ENCODE measurements around the gene DCC. TPM values are rescaled to one million over a fixed set of nuclear protein-coding genes. Genes with fewer than 3 reads are reported as not detected.

The DCC gene
- total RNA-seq, 1 experiment from 2014 or later: 1.7 TPM

DNA sequence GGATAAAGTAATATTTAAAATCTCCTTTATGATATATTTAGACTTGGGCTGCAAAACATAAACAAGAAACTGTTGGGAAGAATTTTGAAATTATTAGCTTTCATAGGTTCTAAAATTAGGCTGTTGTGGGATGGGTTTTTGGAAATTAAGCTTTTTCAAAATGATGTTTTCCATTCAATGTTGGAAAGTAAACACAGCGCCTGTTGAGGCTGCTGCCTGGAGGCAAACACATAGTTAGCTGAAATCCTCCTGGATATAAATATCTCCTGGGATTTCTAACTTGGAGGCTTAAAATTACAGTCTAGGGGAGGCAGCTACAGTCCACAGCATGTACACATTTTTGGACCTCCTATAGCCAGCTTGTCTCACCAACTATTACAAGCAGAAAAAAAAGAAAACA, 197.3 kb downstream of the DCC start:
- no peaks in the 10 kb centered on the region for H3K9me3 ChIP-seq (replicated peaks)
- no peak overlapping the region for H3K27ac ChIP-seq
- H3K27me3 ChIP-seq: no peaks in the 10 kb centered on the region
- no peak for DNase-seq
- H3K36me3 ChIP-seq: no peaks in the 10 kb centered on the region
- no peak overlapping the region for H3K4me3 ChIP-seq
- H3K4me1 ChIP-seq: no peaks in the 10 kb centered on the region; the same call in 1 of the 2 replicates

DNA sequence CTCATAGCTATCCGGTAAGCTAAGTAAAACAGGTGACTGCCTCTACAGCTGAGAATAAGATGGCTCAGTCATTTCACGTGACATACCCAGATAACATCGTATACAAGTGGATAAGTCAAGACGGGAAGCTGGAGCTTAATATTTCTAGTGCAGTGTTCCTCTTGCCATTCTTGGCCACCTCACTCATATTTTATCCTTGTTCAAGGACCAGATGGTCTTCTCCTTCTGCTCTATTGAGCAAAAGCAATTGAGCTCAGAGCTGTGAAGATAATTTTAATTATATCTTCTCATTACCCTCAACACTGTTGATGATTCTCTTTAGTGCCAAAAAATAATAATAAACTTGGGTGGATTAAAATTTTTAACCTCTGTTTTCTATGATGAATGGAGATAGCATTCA, 201.1 kb downstream of the DCC start:
- no peaks in the 10 kb centered on the region for H3K9me3 ChIP-seq (replicated peaks)
- H3K4me3 ChIP-seq: no peak overlapping the region
- no peaks in the 10 kb centered on the region for H3K36me3 ChIP-seq
- H3K27me3 ChIP-seq: no peaks in the 10 kb centered on the region
- no peak overlapping the region for H3K27ac ChIP-seq
- no peaks in the 10 kb centered on the region; the same call in 1 of the 2 replicates for H3K4me1 ChIP-seq
- no peak for DNase-seq

DNA sequence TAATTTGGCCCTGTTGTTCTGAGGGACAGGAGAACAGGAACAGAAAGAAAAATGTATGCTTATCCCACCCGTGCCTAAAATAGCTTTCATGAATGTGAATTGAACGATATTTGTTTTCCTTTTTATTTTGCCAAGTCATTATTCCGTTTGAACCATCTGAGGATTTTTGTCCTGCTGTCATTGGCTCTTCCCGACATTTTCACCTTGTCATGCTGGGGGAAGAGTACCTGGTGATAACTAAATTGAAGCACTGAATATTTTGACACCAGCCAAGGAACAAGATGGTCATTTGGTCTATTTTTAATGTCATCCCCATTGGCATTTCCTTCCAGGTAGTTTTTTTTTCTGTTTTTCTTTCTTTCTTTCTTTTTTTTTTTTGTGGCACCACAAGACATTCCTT, 204.1 kb downstream of the DCC start:
- H3K36me3 ChIP-seq: no peaks in the 10 kb centered on the region
- no peak overlapping the region for H3K27ac ChIP-seq
- H3K4me1 ChIP-seq: no peaks in the 10 kb centered on the region
- H3K9me3 ChIP-seq (replicated peaks): no peaks in the 10 kb centered on the region
- DNase-seq: no peak
- no peaks in the 10 kb centered on the region for H3K27me3 ChIP-seq
- no peak overlapping the region for H3K4me3 ChIP-seq

DNA sequence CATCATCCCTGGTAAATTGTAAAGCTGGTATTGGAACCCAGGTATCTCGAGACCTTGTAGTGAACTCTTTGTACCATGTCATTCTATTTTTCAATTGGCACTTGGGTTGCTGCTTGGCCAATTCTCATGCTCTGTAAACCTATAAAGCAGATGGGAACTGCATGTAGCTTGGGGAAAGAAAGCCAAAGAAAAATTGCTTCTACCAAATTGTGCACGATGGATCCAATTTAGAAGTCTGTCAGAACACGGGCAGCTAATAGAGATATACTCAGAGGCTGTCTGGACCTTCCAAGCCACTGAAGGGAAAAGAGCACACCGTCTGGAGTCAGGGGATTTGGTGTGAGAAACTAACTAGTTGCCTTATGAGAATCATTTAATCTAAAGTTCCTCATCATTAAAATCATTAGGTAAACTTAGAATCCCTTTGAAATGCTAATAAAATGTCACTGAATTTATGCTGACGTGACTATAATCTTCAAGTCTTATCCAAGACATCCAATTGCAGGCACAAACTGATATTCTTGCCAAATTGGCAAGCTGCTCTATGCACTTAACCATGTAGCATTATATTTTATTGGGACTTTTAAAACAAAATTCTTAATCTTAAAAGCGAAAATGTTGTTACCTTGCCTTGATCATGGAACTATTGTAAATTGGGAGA, 206.8 kb downstream of the DCC start:
- Histone ChIP-seq H3K4me1 (no peaks in the 10 kb centered on the region), H3K27me3 (no peaks in the 10 kb centered on the region), H3K4me3 (no peak overlapping the region), H3K36me3 (no peaks in the 10 kb centered on the region), H3K27ac (no peak overlapping the region), H3K9me3 (replicated peaks) (no peaks in the 10 kb centered on the region)
- DNase-seq: no peak

DNA sequence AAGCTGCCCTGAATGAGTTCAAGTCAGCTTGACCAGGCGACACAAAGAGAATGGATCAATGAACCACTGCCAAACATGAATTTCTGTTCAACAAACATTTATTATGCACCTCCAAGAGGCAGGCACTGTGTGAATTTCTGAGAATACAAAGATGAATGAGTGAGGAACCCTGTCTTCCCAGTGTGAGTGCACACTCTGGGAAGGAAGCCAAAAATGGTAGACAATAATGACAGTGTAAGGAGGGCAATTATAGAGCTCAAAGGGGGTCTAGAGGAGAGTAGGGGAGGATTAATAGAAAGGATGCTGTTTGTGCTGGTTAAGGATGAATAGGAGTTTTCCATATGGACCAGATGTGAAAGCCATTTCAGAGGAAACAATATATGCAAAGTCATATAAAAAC, 213.4 kb downstream of the DCC start:
- H3K27me3 ChIP-seq: no peaks in the 10 kb centered on the region
- no peaks in the 10 kb centered on the region for H3K4me1 ChIP-seq
- no peaks in the 10 kb centered on the region for H3K9me3 ChIP-seq (replicated peaks)
- peak in 1 of 2 experiments; percentile 17 for DNase-seq
- H3K36me3 ChIP-seq: no peaks in the 10 kb centered on the region
- no peak overlapping the region for H3K27ac ChIP-seq
- H3K4me3 ChIP-seq: no peak overlapping the region

DNA sequence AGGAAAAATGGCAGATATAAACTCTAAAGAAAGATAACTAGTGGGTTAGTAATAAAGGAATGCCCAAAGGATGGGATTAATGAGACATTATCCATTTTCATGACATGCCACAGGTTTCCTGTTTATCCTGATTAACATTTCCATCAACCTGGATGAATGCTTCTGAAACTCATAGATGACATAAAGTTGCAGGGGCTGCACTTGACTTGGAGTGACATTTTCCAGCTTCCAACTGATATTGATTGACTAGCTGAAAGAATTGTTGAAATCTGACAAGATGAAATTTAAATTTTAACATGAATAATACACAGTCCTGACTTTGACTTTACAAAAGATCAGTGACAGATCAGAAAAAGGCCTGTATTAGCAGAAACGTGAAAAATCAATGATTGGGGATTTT, 214.2 kb downstream of the DCC start:
- no peak for DNase-seq
- Histone ChIP-seq H3K36me3 (no peaks in the 10 kb centered on the region), H3K4me3 (no peak overlapping the region), H3K9me3 (replicated peaks) (no peaks in the 10 kb centered on the region), H3K27me3 (no peaks in the 10 kb centered on the region), H3K4me1 (no peaks in the 10 kb centered on the region), H3K27ac (no peak overlapping the region)

DNA sequence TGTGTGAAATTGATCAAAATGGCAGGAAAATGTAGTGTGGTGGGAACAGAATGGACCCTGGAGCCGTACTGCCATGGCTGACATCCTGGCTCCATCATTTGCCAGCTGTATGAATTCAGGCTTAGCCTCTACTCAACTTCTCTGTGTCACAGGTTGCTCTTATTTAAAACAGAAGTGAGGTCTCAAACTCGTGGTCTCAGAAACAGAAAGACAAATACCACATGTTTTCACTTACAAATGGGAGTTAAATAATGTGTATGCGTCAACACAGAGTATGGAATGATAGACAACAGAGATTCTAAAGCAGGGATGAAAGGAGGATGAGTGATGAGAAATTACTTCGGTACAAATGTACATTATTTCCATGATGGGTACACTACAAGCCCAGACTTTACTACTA, 227.4 kb downstream of the DCC start:
- H3K4me3 ChIP-seq: no peak overlapping the region
- no peak overlapping the region for H3K27ac ChIP-seq
- H3K27me3 ChIP-seq: no peaks in the 10 kb centered on the region
- H3K9me3 ChIP-seq (replicated peaks): no peaks in the 10 kb centered on the region
- H3K4me1 ChIP-seq: no peaks in the 10 kb centered on the region
- H3K36me3 ChIP-seq: no peaks in the 10 kb centered on the region
- no peak for DNase-seq

DNA sequence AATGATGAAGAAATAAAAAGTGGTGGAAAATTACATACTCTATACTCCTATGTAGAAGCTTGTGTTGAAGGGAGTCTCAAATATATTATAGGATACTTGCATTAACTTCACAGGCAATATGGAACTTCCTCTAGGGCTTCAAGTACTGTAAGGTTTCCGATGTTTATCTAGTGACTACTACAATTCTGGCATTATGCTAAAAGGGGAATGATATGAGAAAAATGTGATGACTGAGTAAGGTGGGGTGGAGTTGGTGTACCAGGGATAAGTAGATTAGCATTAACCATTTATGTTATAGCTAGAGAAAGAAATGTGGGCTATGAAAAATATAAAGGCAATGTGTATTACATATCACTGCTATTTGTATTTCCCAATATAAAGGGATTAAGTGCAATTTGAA, 229.5 kb downstream of the DCC start:
- no peak for DNase-seq
- H3K4me3 ChIP-seq: no peak overlapping the region
- H3K9me3 ChIP-seq (replicated peaks): no peaks in the 10 kb centered on the region
- H3K27me3 ChIP-seq: no peaks in the 10 kb centered on the region
- no peaks in the 10 kb centered on the region for H3K36me3 ChIP-seq
- H3K27ac ChIP-seq: no peak overlapping the region
- no peaks in the 10 kb centered on the region for H3K4me1 ChIP-seq

DNA sequence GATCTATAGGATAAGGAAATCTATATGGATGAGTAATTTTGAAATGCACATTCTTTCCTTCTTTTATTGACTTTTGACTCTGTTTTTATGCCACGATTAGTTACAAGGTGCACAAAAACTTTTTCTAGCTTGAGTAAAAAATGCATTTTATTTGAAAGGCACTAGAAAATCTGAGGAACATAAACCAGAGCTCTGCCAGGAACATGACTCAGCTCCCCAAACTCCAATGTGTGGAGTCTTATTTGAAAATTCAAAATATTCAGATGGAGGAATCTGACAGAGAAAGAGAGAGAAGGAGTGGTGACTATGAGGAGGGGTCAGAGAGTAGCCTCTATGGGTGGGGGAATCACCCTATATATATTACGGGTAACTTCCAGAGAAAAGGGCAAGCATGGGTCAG, 231.0 kb downstream of the DCC start:
- DNase-seq: no peak
- Histone ChIP-seq H3K27ac (no peak overlapping the region), H3K36me3 (no peaks in the 10 kb centered on the region)

DNA sequence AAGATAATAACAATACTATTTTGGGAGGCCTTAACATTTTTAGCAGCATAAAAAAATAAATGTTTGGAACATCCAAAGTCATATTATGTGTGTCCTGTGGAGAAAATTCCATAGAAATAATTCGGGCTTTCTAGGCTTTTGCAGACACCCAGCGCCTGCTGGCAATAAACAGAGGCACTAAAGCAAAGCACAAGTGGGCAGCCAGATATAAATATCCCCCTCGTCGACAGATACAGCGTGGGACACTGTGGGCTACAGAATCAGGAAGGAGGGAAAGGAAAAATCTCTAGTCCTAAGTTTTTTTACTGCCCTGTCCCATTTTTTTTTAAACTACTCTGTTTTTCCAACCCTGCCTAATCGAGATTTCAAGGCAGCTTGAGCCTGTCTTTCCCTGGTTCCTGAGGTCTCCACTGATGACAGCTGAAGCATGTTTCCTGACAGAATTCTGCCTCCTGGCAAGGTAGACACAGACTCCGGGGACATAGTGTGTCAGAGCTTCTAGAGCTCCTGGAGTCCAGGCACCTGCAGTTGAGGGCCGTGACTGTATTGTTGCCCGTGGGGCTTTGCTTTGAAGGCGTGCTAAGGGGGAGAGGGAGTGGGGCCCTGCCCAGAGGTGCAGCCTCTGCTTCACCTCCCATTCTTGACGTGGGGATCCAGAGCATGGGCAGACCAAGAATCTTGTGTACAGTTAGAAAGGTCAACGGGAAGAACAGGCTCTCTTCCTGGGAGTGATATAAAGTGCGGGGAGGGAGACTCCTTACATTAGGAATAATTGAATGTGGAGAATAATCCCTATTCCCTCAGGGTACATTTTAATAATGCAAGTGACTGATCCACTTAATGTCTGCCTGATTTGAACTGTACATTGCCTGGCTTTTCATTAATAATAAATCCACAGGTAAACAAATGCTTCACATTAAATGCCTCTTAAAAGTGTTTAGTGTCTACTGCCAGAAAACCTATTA, 232.3 kb downstream of the DCC start:
- H3K27ac ChIP-seq: peak overlapping the region; percentile 49
- no peaks in the 10 kb centered on the region for H3K9me3 ChIP-seq (replicated peaks)
- H3K4me1 ChIP-seq: no peaks in the 10 kb centered on the region

More for the DNA sequence above, 231.0 kb downstream of the DCC start:
- H3K4me1 ChIP-seq: no peaks in the 10 kb centered on the region
- no peak overlapping the region for H3K4me3 ChIP-seq
- H3K9me3 ChIP-seq (replicated peaks): no peaks in the 10 kb centered on the region
- no peaks in the 10 kb centered on the region for H3K27me3 ChIP-seq

DNA sequence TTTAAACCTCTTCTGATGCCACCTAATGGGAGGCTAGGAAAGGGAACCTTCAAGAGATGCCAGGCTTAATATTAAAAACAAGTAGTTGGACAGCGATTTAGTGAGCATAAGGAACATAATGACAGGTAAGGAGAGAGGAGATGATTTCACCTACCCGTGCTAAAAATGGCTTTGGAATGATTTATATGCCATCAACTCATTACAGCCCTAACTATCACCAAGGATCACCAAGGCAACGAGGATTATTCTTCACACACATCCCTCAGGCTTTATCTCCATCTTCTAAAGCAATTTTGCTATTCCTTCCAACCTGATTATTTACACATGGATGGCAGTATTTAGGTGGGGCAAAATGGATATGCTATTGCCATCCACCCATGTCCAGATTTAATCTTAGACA, 237.8 kb downstream of the DCC start:
- no peaks in the 10 kb centered on the region for H3K36me3 ChIP-seq
- no peak overlapping the region for H3K27ac ChIP-seq
- no peaks in the 10 kb centered on the region for H3K4me1 ChIP-seq
- H3K27me3 ChIP-seq: no peaks in the 10 kb centered on the region
- no peak for DNase-seq
- no peaks in the 10 kb centered on the region for H3K9me3 ChIP-seq (replicated peaks)
- no peak overlapping the region for H3K4me3 ChIP-seq

More for the DNA sequence above, 232.3 kb downstream of the DCC start:
- no peaks in the 10 kb centered on the region for H3K27me3 ChIP-seq
- no peaks in the 10 kb centered on the region for H3K36me3 ChIP-seq
- H3K4me3 ChIP-seq: no peak overlapping the region
- peak; percentile 30 to 52 for DNase-seq

DNA sequence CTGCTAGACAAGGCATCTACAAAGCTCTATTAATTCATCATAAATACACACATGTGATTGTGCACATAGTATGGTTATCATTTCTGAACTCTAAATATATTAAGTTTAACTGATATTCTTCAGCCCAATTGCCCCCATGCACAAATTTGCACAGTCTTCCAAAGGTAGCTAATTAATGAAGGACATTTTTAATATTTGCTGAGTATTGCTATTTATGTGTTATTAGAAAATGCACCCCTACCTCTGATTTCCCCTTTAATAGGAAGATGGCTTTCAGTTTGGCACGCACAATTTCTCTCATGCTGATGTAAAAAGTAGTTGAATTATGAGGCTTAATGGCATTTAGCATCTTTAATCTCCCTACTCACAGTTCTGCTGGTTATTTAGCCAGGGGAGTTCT, 242.1 kb downstream of the DCC start:
- Histone ChIP-seq H3K9me3 (replicated peaks) (no peaks in the 10 kb centered on the region), H3K36me3 (no peaks in the 10 kb centered on the region), H3K27ac (no peak overlapping the region), H3K27me3 (no peaks in the 10 kb centered on the region), H3K4me1 (no peaks in the 10 kb centered on the region), H3K4me3 (no peak overlapping the region)
- DNase-seq: no peak

DNA sequence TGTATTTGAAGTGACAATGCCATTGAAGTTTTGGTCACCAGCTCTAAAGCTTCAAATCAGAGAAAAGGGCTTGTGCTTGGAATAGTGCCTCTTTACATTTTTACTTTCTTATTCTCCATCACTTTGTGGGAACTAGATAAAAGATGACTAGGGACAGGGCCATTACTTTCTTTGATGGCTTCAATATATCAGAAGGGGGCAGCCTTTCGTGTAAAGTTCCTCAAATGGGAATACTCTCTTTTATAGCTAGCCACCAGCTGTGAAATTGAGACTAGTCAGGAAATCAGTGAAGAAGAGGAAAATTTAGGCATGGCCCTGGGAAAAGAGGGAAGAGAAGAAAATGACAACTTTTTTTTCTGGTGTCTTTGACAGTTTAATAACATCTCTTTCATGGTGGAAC, 242.5 kb downstream of the DCC start:
- H3K36me3 ChIP-seq: no peaks in the 10 kb centered on the region
- DNase-seq: no peak
- H3K4me3 ChIP-seq: no peak overlapping the region
- no peaks in the 10 kb centered on the region for H3K9me3 ChIP-seq (replicated peaks)
- no peaks in the 10 kb centered on the region for H3K27me3 ChIP-seq
- H3K27ac ChIP-seq: no peak overlapping the region
- no peaks in the 10 kb centered on the region for H3K4me1 ChIP-seq

DNA sequence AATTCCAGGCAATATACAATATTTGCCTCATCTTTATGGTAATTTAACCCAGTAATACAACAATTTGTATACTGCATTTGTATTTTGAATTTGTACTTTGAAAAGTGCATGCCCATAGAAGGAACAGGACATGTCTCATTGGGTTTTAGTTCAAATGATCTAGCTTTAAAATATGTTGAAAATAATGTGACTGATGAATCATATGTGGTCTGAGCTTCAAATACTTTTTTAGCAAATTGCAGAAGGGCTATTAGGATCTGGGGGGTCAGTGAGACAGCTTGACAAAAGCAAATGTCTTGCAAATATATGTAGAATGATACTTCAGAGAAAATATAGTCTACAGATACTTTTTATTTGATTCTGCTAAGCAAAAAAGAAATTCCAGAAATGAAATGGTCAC, 248.9 kb downstream of the DCC start:
- no peaks in the 10 kb centered on the region for H3K4me1 ChIP-seq
- no peak overlapping the region for H3K27ac ChIP-seq
- H3K36me3 ChIP-seq: no peaks in the 10 kb centered on the region
- H3K9me3 ChIP-seq (replicated peaks): no peaks in the 10 kb centered on the region
- no peak overlapping the region for H3K4me3 ChIP-seq
- H3K27me3 ChIP-seq: no peaks in the 10 kb centered on the region
- DNase-seq: no peak

DNA sequence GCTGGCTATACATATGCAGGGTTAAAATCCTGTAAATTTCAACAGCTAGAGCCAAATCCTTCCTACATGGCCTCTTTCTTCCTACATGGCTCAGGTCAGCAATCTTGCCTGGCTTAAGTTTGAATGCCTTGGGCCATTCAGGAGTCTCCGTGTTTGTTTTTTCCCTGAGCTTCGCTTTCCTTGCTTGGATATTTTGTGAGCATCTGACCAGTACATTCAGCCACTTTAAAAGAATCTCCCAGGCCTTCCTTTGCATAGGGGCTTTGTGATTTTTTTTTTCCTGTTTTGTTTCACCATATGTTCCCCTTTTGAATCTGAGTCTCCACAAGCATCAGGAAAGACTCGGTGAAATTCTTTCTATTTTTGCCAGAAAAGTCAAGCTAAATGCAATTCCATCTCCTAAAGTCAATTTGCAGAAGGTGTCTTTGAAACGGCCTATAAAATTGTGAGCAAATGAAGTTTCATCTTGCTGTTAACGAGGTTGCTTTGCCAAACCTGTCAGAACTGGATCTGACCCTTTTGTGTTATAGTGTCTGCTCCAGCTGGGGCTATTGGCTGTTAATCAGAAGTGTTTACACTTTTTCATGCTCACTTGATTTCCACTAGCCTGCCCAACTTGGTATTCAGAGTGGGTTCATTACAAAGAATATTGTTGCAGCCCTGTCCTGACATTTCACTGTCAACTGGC, 256.9 kb downstream of the DCC start:
- Histone ChIP-seq H3K36me3 (no peaks in the 10 kb centered on the region), H3K27ac (no peak overlapping the region), H3K27me3 (no peaks in the 10 kb centered on the region), H3K4me1 (no peaks in the 10 kb centered on the region), H3K9me3 (replicated peaks) (no peaks in the 10 kb centered on the region), H3K4me3 (no peak overlapping the region)
- no peak for DNase-seq

All from SJCRH30 (cell line).